GM23338 (cell line): ENCODE measurements around the gene ELOVL2.

Experiments used
- CREB1 ChIP-seq: fragments of 250-450 bp; sonication (Bioruptor Pico); IDR thresholded peaks from 2 replicates; pipeline ENCODE4 v1.5.0; 2020; ENCODE audit warnings: low read depth, mild to moderate bottlenecking, moderate library complexity
- EZH2 ChIP-seq: fragments of 200-600 bp; sonication (generic); IDR thresholded peaks from one replicate; pipeline ENCODE4 v1.8.0; 2017; ENCODE audit warnings: antibody characterized with exemption, mild to moderate bottlenecking, low read depth; ENCODE audit not compliant: unreplicated experiment
- EZH2phosphoT487 ChIP-seq: fragments of 200-600 bp; sonication (generic); IDR thresholded peaks from one replicate; pipeline ENCODE4 v1.8.1; 2018; ENCODE audit warnings: antibody characterized with exemption; ENCODE audit not compliant: unreplicated experiment
- JUNB ChIP-seq: IDR thresholded peaks from one replicate; pipeline ENCODE4 v1.6.1; 2016; ENCODE audit warnings: antibody characterized with exemption; ENCODE audit not compliant: unreplicated experiment
- NANOG ChIP-seq: IDR thresholded peaks from 2 replicates; pipeline ENCODE4 v1.6.1; 2016; ENCODE audit warnings: antibody characterized with exemption, borderline replicate concordance
- POLR2AphosphoS5 ChIP-seq: IDR thresholded peaks from 2 replicates; pipeline ENCODE4 v1.6.1; 2016; ENCODE audit warnings: antibody characterized with exemption, low read depth
- ZNF114 ChIP-seq: fragments of 250-450 bp; sonication (Bioruptor Pico); IDR thresholded peaks from 2 replicates; pipeline ENCODE4 v1.5.0; 2020; ENCODE audit warnings: mild to moderate bottlenecking, moderate library complexity
- ZNF331 ChIP-seq: fragments of 250-450 bp; sonication (Bioruptor Pico); IDR thresholded peaks from 2 replicates; pipeline ENCODE4 v1.5.0; 2020; ENCODE audit warnings: low read depth, mild to moderate bottlenecking, moderate library complexity
- TF ChIP-seq, protein P1 (sequence below): IDR thresholded peaks from one replicate; pipeline ENCODE4 v1.6.1; 2018; ENCODE audit warnings: antibody characterized with exemption; ENCODE audit not compliant: unreplicated experiment
- TF ChIP-seq, protein P2 (sequence below), 2 experiments: fragments of 200-600 bp in 1 of 2; sonication (generic) in 1 of 2; conservative IDR thresholded peaks; 2 replicates each; pipeline versions ENCODE4 v1.5.1 to v1.6.1; 2016 to 2017; ENCODE audit warnings: antibody characterized with exemption in 2 of 2, low read depth in 2 of 2, mild to moderate bottlenecking in 2 of 2, moderate library complexity in 1 of 2

DNA sequence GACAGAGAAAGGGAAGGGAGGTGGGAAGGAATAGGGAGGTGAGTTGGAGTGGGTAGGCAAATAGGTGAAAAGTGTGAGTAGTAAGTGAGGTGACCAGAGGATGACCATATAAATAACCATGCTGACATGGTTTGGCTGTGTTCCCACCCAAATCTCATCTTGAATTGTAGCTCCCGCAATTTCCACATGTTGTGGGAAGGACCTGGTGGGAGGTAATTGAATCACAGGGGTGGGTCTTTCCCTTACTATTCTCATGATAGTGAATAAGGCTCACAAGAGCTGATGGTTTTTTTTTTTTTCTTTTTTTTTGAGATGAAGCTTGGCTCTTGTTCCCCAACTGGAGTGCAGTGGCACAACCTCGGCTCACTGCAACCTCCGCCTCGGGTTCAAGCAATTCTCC is 28.0 kb upstream of the ELOVL2 start:
- TF ChIP-seq, protein P1, sequence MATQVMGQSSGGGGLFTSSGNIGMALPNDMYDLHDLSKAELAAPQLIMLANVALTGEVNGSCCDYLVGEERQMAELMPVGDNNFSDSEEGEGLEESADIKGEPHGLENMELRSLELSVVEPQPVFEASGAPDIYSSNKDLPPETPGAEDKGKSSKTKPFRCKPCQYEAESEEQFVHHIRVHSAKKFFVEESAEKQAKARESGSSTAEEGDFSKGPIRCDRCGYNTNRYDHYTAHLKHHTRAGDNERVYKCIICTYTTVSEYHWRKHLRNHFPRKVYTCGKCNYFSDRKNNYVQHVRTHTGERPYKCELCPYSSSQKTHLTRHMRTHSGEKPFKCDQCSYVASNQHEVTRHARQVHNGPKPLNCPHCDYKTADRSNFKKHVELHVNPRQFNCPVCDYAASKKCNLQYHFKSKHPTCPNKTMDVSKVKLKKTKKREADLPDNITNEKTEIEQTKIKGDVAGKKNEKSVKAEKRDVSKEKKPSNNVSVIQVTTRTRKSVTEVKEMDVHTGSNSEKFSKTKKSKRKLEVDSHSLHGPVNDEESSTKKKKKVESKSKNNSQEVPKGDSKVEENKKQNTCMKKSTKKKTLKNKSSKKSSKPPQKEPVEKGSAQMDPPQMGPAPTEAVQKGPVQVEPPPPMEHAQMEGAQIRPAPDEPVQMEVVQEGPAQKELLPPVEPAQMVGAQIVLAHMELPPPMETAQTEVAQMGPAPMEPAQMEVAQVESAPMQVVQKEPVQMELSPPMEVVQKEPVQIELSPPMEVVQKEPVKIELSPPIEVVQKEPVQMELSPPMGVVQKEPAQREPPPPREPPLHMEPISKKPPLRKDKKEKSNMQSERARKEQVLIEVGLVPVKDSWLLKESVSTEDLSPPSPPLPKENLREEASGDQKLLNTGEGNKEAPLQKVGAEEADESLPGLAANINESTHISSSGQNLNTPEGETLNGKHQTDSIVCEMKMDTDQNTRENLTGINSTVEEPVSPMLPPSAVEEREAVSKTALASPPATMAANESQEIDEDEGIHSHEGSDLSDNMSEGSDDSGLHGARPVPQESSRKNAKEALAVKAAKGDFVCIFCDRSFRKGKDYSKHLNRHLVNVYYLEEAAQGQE, result no peak
- TF ChIP-seq EZH2phosphoT487 (no peak), EZH2 (no peak), ZNF114 (CRISPR knock-in tag) (no peak), CREB1 (CRISPR knock-in tag) (no peak), ZNF331 (CRISPR knock-in tag) (no peak), POLR2AphosphoS5 (no peak), NANOG (no peak), JUNB (no peak)
- TF ChIP-seq, protein P2, sequence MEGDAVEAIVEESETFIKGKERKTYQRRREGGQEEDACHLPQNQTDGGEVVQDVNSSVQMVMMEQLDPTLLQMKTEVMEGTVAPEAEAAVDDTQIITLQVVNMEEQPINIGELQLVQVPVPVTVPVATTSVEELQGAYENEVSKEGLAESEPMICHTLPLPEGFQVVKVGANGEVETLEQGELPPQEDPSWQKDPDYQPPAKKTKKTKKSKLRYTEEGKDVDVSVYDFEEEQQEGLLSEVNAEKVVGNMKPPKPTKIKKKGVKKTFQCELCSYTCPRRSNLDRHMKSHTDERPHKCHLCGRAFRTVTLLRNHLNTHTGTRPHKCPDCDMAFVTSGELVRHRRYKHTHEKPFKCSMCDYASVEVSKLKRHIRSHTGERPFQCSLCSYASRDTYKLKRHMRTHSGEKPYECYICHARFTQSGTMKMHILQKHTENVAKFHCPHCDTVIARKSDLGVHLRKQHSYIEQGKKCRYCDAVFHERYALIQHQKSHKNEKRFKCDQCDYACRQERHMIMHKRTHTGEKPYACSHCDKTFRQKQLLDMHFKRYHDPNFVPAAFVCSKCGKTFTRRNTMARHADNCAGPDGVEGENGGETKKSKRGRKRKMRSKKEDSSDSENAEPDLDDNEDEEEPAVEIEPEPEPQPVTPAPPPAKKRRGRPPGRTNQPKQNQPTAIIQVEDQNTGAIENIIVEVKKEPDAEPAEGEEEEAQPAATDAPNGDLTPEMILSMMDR (conservative IDR thresholded peaks at IDR 0.05; ENCODE audit: low read depth in 2 of 2), result no peak
